ENCODE data around the gene COPS6. TPM values are rescaled to one million over a fixed set of nuclear protein-coding genes. Genes with fewer than 3 reads are reported as not detected.

The COPS6 gene
- total RNA-seq, 4 donors from 2014 or later, result 30.1 to 57.8 (median 48.0) TPM

DNA sequence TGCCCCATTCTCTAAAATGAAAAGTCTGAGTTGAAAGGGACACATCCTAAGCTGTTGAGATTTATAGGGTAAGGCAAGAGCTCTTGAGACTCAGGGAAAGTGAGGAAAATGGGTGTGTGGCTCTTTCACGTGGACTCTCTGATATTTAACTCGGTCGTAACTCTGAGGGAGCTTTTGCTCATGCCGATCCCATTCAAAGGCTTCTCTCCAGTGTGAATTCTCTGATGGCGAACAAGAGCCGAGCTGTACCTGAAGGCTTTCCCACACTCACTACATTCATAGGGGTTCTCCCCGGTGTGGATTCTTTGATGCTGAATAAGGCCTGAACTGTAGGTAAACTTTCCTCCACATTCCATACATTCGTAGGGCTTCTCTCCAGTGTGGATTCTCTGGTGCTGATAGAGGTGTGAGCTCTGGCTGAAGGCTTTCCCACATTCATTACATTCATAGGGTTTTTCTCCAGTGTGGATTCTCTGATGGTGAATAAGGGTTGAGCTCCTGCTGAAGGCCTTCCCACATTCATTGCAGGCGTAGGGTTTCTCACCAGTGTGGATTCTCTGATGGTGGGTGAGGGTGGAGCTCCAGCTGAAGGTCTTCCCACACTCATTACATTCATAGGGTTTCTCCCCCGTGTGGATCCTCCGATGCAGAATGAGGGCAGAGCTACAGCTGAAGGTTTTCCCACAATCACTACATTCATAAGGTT, 17.6 kb upstream of the COPS6 start:
- no peak for DNase-seq
- H3K36me3 ChIP-seq, result peaks cover 5 to 76% (median 14%) of the 10 kb centered on the region in 3 donors
- H3K27ac ChIP-seq, result no peak overlapping the region
- H3K4me3 ChIP-seq, result no peak overlapping the region
- TF ChIP-seq, protein P1, sequence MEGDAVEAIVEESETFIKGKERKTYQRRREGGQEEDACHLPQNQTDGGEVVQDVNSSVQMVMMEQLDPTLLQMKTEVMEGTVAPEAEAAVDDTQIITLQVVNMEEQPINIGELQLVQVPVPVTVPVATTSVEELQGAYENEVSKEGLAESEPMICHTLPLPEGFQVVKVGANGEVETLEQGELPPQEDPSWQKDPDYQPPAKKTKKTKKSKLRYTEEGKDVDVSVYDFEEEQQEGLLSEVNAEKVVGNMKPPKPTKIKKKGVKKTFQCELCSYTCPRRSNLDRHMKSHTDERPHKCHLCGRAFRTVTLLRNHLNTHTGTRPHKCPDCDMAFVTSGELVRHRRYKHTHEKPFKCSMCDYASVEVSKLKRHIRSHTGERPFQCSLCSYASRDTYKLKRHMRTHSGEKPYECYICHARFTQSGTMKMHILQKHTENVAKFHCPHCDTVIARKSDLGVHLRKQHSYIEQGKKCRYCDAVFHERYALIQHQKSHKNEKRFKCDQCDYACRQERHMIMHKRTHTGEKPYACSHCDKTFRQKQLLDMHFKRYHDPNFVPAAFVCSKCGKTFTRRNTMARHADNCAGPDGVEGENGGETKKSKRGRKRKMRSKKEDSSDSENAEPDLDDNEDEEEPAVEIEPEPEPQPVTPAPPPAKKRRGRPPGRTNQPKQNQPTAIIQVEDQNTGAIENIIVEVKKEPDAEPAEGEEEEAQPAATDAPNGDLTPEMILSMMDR (IDR thresholded peaks at IDR 0.05), result no peak
- no peak for TF ChIP-seq POLR2A (IDR thresholded peaks at IDR 0.05)
- H3K4me1 ChIP-seq, result peaks cover 0 to 2% (median 0%) of the 10 kb centered on the region in 4 donors
- no peaks in the 10 kb centered on the region for H3K27me3 ChIP-seq
- peaks cover 0 to 25% (median 11%) of the 10 kb centered on the region in 4 donors for H3K9me3 ChIP-seq

DNA sequence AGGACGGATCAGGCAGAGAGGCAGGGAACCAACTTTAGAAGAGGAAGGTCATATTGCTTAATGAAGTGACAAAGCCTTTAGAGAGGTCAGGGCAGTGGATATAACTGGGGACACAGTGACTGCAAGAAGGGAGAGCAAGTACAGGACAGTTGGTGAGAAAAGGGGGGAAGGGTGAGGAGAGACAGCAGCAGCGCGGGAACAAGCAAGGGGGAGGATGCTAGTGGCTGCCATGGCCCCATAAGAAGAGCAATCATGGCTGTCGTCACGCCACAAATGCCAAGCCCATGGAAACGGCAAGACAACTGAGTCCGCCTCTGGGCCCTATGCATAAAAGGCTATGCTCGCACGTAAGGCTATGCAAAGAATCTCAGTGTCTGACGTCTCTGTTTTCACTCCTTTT, 16.3 kb upstream of the COPS6 start:
- Histone ChIP-seq H3K36me3 (peaks cover 5 to 87% (median 14%) of the 10 kb centered on the region in 3 donors), H3K27ac (no peak overlapping the region), H3K27me3 (no peaks in the 10 kb centered on the region), H3K4me1 (peaks cover 0 to 14% (median 0%) of the 10 kb centered on the region in 4 donors), H3K4me3 (no peak overlapping the region), H3K9me3 (peaks cover 0 to 25% (median 11%) of the 10 kb centered on the region in 4 donors)
- no peak for DNase-seq
- TF ChIP-seq POLR2A (IDR thresholded peaks at IDR 0.05), result no peak
- TF ChIP-seq, protein P1 (IDR thresholded peaks at IDR 0.05), result no peak

DNA sequence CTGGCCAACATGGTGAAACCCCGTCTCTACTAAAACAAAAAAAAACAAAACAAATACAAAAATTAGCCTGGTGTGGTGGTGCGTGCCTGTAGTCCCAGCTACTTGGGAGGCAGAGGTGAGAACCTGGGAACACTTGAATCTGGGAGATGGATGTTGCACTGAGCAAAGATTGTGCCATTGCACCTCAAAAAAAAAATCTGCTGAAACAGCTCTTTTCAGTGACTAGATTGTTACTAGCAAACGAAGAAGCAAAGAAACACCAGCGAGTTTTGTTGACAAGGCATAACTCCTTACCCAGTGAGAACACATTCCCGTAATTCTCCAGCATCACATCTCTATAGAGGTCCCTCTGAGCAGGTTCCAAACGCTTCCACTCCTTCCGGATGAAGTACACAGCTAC, 13.9 kb upstream of the COPS6 start:
- Histone ChIP-seq H3K4me3 (no peak overlapping the region), H3K27ac (no peak overlapping the region), H3K4me1 (peaks cover 0 to 35% (median 3%) of the 10 kb centered on the region in 4 donors), H3K27me3 (no peaks in the 10 kb centered on the region), H3K9me3 (peaks cover 0 to 25% (median 11%) of the 10 kb centered on the region in 4 donors), H3K36me3 (peaks cover 5 to 82% (median 14%) of the 10 kb centered on the region in 3 donors)
- TF ChIP-seq POLR2A (IDR thresholded peaks at IDR 0.05), result no peak
- TF ChIP-seq, protein P1 (IDR thresholded peaks at IDR 0.05), result no peak
- DNase-seq, result no peak

DNA sequence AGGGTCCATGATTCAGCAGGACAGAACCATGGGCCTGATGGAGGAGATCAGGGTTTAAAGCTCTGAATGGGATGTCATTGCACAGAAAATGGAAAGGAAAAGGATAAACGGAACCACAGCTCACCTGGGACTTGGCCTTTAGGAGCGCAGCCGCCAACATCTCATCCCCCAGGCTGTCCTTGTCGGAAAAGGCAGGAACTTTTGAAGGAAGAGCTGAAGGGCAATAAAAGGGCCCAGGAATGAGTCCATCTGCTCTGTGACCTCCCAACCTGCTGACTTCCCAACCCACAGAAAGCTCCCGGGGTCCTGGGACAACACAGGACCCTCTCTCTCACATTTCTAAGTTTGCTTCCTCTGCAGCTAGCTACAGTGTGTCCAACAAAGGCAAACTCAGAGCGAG, 13.4 kb upstream of the COPS6 start:
- DNase-seq, result no peak
- Histone ChIP-seq H3K4me3 (no peak overlapping the region), H3K36me3 (peaks cover 5 to 76% (median 14%) of the 10 kb centered on the region in 3 donors), H3K27ac (no peak overlapping the region), H3K27me3 (no peaks in the 10 kb centered on the region), H3K4me1 (peaks cover 0 to 41% (median 4%) of the 10 kb centered on the region in 4 donors), H3K9me3 (peaks cover 0 to 25% (median 11%) of the 10 kb centered on the region in 4 donors)
- TF ChIP-seq, protein P1 (IDR thresholded peaks at IDR 0.05), result no peak
- no peak for TF ChIP-seq POLR2A (IDR thresholded peaks at IDR 0.05)

DNA sequence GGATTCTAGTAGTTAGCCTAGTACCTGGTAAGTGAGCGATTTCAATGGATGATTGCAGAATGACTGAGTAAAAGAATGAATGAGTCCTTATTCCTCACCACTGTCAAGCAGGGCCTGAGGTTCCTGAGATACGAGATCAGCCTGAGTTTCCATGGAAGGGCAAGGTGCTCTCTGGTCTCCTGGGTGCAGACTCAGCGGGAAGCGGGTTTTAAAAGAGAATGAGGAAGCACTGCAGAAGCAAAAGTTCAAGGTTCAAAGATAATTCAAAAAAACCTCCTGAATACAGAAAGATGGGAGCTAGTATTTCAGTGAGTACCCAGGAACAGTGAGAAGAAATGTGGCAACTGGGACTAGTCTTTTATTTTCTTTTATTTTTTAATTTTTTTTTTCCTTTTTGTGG, 11.6 kb upstream of the COPS6 start:
- peak in 1 of 3 donors; percentile 71 for DNase-seq
- peaks cover 0 to 44% (median 7%) of the 10 kb centered on the region in 4 donors for H3K4me1 ChIP-seq
- peaks cover 0 to 9% (median under 1%) of the 10 kb centered on the region in 4 donors for H3K9me3 ChIP-seq
- no peak for TF ChIP-seq POLR2A (IDR thresholded peaks at IDR 0.05)
- TF ChIP-seq, protein P1 (IDR thresholded peaks at IDR 0.05), result no peak
- H3K27me3 ChIP-seq, result no peaks in the 10 kb centered on the region
- no peak overlapping the region for H3K4me3 ChIP-seq
- H3K27ac ChIP-seq, result peak overlapping the region in 3 of 4 donors; percentile 26 to 90 (median 47)
- peaks cover 0 to 58% (median 8%) of the 10 kb centered on the region in 3 donors for H3K36me3 ChIP-seq
